H9 (cell line): ENCODE results near the gene GSTA3. TPM values are rescaled to one million over a fixed set of nuclear protein-coding genes. Genes with fewer than 3 reads are reported as not detected.

Experiments used
- DNase-seq: peaks from one replicate; pipeline ENCODE4 v3.0.0-alpha.2; 2017
- H2AFZ ChIP-seq: one replicate; pipeline ENCODE4 v1.6.1; 2013; ENCODE audit warnings: mild to moderate bottlenecking, low read length, control low read depth, moderate library complexity
- H2AK5ac ChIP-seq: 2 replicates; pipeline ENCODE4 v1.6.1; 2013; ENCODE audit warnings: low read length, control low read depth, mixed read lengths; ENCODE audit not compliant: insufficient read length
- H2BK120ac ChIP-seq: one replicate; pipeline ENCODE4 v1.6.1; 2013; ENCODE audit warnings: low read depth, mild to moderate bottlenecking, low read length, control low read depth, inconsistent platforms; ENCODE audit not compliant: poor library complexity, severe bottlenecking
- H2BK12ac ChIP-seq: 2 replicates; pipeline ENCODE4 v1.6.1; 2013; ENCODE audit warnings: low read length, control low read depth, mixed read lengths, low read depth; ENCODE audit not compliant: insufficient read length
- H2BK15ac ChIP-seq: 2 replicates; pipeline ENCODE4 v1.6.1; 2013; ENCODE audit warnings: low read depth, low read length, control low read depth
- H2BK20ac ChIP-seq: one replicate; pipeline ENCODE4 v1.6.1; 2013; ENCODE audit warnings: low read depth, mild to moderate bottlenecking, low read length, control low read depth, inconsistent platforms; ENCODE audit not compliant: poor library complexity, severe bottlenecking
- H2BK5ac ChIP-seq: 2 replicates; pipeline ENCODE4 v1.6.1; 2013; ENCODE audit warnings: low read length, control low read depth, mixed read lengths; ENCODE audit not compliant: insufficient read length
- H3K14ac ChIP-seq: 2 replicates; pipeline ENCODE4 v1.6.1; 2013; ENCODE audit warnings: low read length, control low read depth; ENCODE audit not compliant: insufficient read depth
- H3K18ac ChIP-seq: 2 replicates; pipeline ENCODE4 v1.6.1; 2013; ENCODE audit warnings: low read depth, mild to moderate bottlenecking, mixed read lengths, low read length, control low read depth; ENCODE audit not compliant: insufficient read length
- H3K23ac ChIP-seq: 2 replicates; pipeline ENCODE4 v1.6.1; 2013; ENCODE audit warnings: low read length, control low read depth, mixed read lengths, low read depth; ENCODE audit not compliant: insufficient read length
- H3K23me2 ChIP-seq: 2 replicates; pipeline ENCODE4 v1.6.1; 2013; ENCODE audit warnings: low read depth, mild to moderate bottlenecking, mixed read lengths, low read length, control low read depth; ENCODE audit not compliant: insufficient read length, poor library complexity, severe bottlenecking
- H3K27ac ChIP-seq: 2 replicates; pipeline ENCODE4 v1.5.1; 2013; ENCODE audit warnings: low read length, control low read depth, mixed read lengths, low read depth; ENCODE audit not compliant: insufficient read length
- H3K27me3 ChIP-seq: 2 replicates; pipeline ENCODE4 v1.6.1; 2013; ENCODE audit warnings: low read length, control low read depth, inconsistent platforms; ENCODE audit not compliant: insufficient read depth
- H3K4ac ChIP-seq: 2 replicates; pipeline ENCODE4 v1.6.1; 2013; ENCODE audit warnings: low read depth, mild to moderate bottlenecking, control low read depth, inconsistent platforms, low read length, moderate library complexity
- H3K4me1 ChIP-seq: 2 replicates; pipeline ENCODE4 v1.6.1; 2013; ENCODE audit warnings: low read length, control low read depth, inconsistent platforms; ENCODE audit not compliant: insufficient read depth
- H3K4me2 ChIP-seq: 2 replicates; pipeline ENCODE4 v1.6.1; 2013; ENCODE audit warnings: low read length, control low read depth, mixed read lengths; ENCODE audit not compliant: insufficient read length, insufficient read depth
- H3K56ac ChIP-seq: 2 replicates; pipeline ENCODE4 v1.6.1; 2013; ENCODE audit warnings: low read depth, mild to moderate bottlenecking, mixed read lengths, low read length, control low read depth; ENCODE audit not compliant: insufficient read length
- H3K79me1 ChIP-seq: 2 replicates; pipeline ENCODE4 v1.6.1; 2013; ENCODE audit warnings: low read depth, mild to moderate bottlenecking, moderate library complexity, low read length, control low read depth, inconsistent platforms; ENCODE audit not compliant: insufficient read depth, poor library complexity, severe bottlenecking
- H3K79me2 ChIP-seq: 2 replicates; pipeline ENCODE4 v1.6.1; 2013; ENCODE audit warnings: low read length, control low read depth, inconsistent platforms; ENCODE audit not compliant: insufficient read depth
- H3K9ac ChIP-seq: 2 replicates; pipeline ENCODE4 v1.6.1; 2013; ENCODE audit warnings: low read length, control low read depth, mixed read lengths; ENCODE audit not compliant: insufficient read length; ENCODE audit errors: extremely low read depth
- H3K9me3 ChIP-seq: one replicate; pipeline ENCODE4 v1.6.1; 2013; ENCODE audit warnings: low read depth, low read length, inconsistent platforms; ENCODE audit not compliant: control insufficient read depth
- H3T11ph ChIP-seq: one replicate; pipeline ENCODE4 v1.6.1; 2013; ENCODE audit warnings: mild to moderate bottlenecking, low read length, control low read depth, inconsistent platforms
- H4K20me1 ChIP-seq: one replicate; pipeline ENCODE4 v1.6.1; 2013; ENCODE audit not compliant: control insufficient read depth, insufficient read length, insufficient read depth
- H4K5ac ChIP-seq: 2 replicates; pipeline ENCODE4 v1.6.1; 2013; ENCODE audit warnings: low read depth, mild to moderate bottlenecking, mixed read lengths, low read length, control low read depth; ENCODE audit not compliant: insufficient read length
- H4K8ac ChIP-seq: replicated peaks from 2 replicates; pipeline ENCODE4 v1.6.1; 2013; ENCODE audit warnings: low read length, control low read depth, mixed read lengths, low read depth; ENCODE audit not compliant: insufficient read length
- H4K91ac ChIP-seq: 2 replicates; pipeline ENCODE4 v1.6.1; 2013; ENCODE audit warnings: low read depth, mild to moderate bottlenecking, moderate library complexity, mixed read lengths, low read length, control low read depth; ENCODE audit not compliant: insufficient read length
- H3K27ac Mint-ChIP-seq, 3 experiments: 2 replicates in 2 of 3; 3 replicates in 1 of 3; pipeline ENCODE4 v1.8.0; 2020 to 2021; ENCODE audit warnings: mixed read lengths in 3 of 3, mild to moderate bottlenecking in 1 of 3, moderate library complexity in 1 of 3
- H3K27me3 Mint-ChIP-seq: 2 replicates; pipeline ENCODE4 v1.8.0; 2021; ENCODE audit warnings: low read depth, mild to moderate bottlenecking, moderate library complexity, mixed read lengths
- H3K36me3 Mint-ChIP-seq, 3 experiments: 2 replicates in 2 of 3; 3 replicates in 1 of 3; pipeline ENCODE4 v1.8.0; 2020 to 2021; ENCODE audit warnings: low read depth in 3 of 3, mixed read lengths in 3 of 3; ENCODE audit not compliant: insufficient read depth in 1 of 3
- H3K4me1 Mint-ChIP-seq, 2 experiments: 2 replicates each; pipeline ENCODE4 v1.8.0; 2020; ENCODE audit warnings: mixed read lengths in 2 of 2
- H3K4me3 Mint-ChIP-seq, 2 experiments: 2 replicates in 1 of 2; 3 replicates in 1 of 2; pipeline ENCODE4 v1.8.0; 2020 to 2021; ENCODE audit warnings: mild to moderate bottlenecking in 2 of 2, mixed read lengths in 2 of 2, moderate library complexity in 1 of 2
- H3K9me3 Mint-ChIP-seq, 2 experiments: 2 replicates in 1 of 2; 3 replicates in 1 of 2; pipeline ENCODE4 v1.8.0; 2020; ENCODE audit warnings: mild to moderate bottlenecking in 2 of 2, mixed read lengths in 2 of 2, moderate library complexity in 1 of 2
- WGBS: extraction: QIAGEN DNeasy Blood & Tissue Kit; methylation state at CpG from one replicate; pipeline ENCODE4 v1.1.7; 2013; ENCODE audit warnings: missing lambda C conversion rate, low lambda C conversion rate, mixed read lengths; ENCODE audit not compliant: insufficient read length; ENCODE audit errors: extremely low coverage; 5-methylcytosine and 5-hydroxymethylcytosine counted together
- total RNA-seq: library from RNA; stranded (reverse); gene quantifications from 2 replicates; pipeline ENCODE4 v1.2.1, GENCODE V29; 2021
- TF ChIP-seq, protein P1 (sequence below): fragments of 200-600 bp; sonication (generic); conservative IDR thresholded peaks from 3 replicates; pipeline ENCODE4 v1.8.0; 2021; ENCODE audit warnings: antibody characterized with exemption, mild to moderate bottlenecking

GSTA3 gene
- total RNA-seq, 1 experiment from 2014 or later = not detected

DNA sequence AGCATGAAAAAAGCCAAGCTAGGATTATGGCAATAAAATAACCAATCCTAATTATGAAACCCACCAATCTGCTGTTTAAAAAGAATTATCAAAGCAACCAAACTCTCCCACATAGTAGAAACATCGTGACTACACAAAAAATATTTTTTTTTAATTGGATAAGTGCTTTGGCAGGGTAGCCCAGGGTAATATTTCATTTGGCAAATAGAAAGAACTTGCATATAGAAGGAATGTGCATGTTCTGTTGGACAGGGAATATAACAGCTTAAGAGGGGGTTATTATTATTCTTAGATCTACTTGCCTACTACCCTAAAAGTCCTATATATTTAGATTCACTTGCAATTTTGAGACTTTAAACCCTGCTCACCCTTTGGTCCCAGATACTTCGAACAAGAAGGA, 972 bp downstream of the GSTA3 start:
- Histone ChIP-seq H3K18ac (no peak overlapping the region), H4K5ac (no peak overlapping the region), H3K79me2 (no peaks in the 10 kb centered on the region), H3K27ac (no peak overlapping the region), H3K4ac (no peak overlapping the region), H4K91ac (no peak overlapping the region), H2BK20ac (no peak overlapping the region), H3K4me1 (no peaks in the 10 kb centered on the region), H4K8ac (no peak overlapping the region), H2AK5ac (no peak overlapping the region), H3K9ac (no peak overlapping the region), H2BK5ac (no peak overlapping the region), H3K23me2 (no peaks in the 10 kb centered on the region), H3T11ph (no peak overlapping the region), H2AFZ (no peak overlapping the region), H3K56ac (no peak overlapping the region), H3K14ac (no peak overlapping the region), H2BK120ac (no peak overlapping the region), H2BK15ac (no peak overlapping the region), H4K20me1 (no peaks in the 10 kb centered on the region), H3K23ac (no peak overlapping the region), H3K9me3 (no peaks in the 10 kb centered on the region), H3K27me3 (no peaks in the 10 kb centered on the region), H3K4me2 (no peak overlapping the region), H2BK12ac (no peak overlapping the region), H3K79me1 (no peaks in the 10 kb centered on the region)
- DNase-seq = no peak
- no CpG with 5 or more reads among the region's 2 CpGs for WGBS
- Mint-ChIP-seq H3K27ac (no peak overlapping the region), H3K4me1 (peaks cover 0 to 2% of the 10 kb centered on the region in 2 experiments; a peak in 1 of 4 replicates), H3K4me3 (no peak overlapping the region), H3K36me3 (peaks cover 0 to 3% (median 0%) of the 10 kb centered on the region in 3 experiments; a peak in 2 of 7 replicates), H3K9me3 (peaks cover 0 to 4% of the 10 kb centered on the region in 2 experiments; a peak in 1 of 5 replicates), H3K27me3 (no peaks in the 10 kb centered on the region)
- TF ChIP-seq, protein P1, sequence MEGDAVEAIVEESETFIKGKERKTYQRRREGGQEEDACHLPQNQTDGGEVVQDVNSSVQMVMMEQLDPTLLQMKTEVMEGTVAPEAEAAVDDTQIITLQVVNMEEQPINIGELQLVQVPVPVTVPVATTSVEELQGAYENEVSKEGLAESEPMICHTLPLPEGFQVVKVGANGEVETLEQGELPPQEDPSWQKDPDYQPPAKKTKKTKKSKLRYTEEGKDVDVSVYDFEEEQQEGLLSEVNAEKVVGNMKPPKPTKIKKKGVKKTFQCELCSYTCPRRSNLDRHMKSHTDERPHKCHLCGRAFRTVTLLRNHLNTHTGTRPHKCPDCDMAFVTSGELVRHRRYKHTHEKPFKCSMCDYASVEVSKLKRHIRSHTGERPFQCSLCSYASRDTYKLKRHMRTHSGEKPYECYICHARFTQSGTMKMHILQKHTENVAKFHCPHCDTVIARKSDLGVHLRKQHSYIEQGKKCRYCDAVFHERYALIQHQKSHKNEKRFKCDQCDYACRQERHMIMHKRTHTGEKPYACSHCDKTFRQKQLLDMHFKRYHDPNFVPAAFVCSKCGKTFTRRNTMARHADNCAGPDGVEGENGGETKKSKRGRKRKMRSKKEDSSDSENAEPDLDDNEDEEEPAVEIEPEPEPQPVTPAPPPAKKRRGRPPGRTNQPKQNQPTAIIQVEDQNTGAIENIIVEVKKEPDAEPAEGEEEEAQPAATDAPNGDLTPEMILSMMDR = no peak
